Measurements from ENCODE around the gene TSPAN18. TPM values are rescaled to one million over a fixed set of nuclear protein-coding genes. Genes with fewer than 3 reads are reported as not detected.

TSPAN18 gene
- total and polyA plus RNA-seq, 2 of the 8 experiments (the other 6 are each of a cell fraction or from before 2014, with no cell fraction given): 5.2 to 10.2 TPM

- H2BK120ac ChIP-seq (replicated peaks; ENCODE audit: low read depth, low read length): no peak overlapping the region
- H2AFZ ChIP-seq (ENCODE audit: low read length): no peak overlapping the region
- no peaks in the 10 kb centered on the region for H3K79me2 ChIP-seq (ENCODE audit: control insufficient read depth in 1 of 2, insufficient read depth in 2 of 2, low read length in 2 of 2)
- H3K18ac ChIP-seq (ENCODE audit: extremely low read depth, low read length): no peak overlapping the region
- no peak overlapping the region for H3K56ac ChIP-seq (replicated peaks; ENCODE audit: insufficient read length, low read depth, low read length)
- H3K23ac ChIP-seq (ENCODE audit: insufficient read length): no peak overlapping the region
- H2BK20ac ChIP-seq (ENCODE audit: low read length): no peak overlapping the region
- H3K4ac ChIP-seq (replicated peaks; ENCODE audit: insufficient read length, low read depth, low read length): no peak overlapping the region
- CTCF ChIA-PET (ENCODE audit: partially characterized antibody): interaction anchor here (1.1 to 3.7 kb wide), 5 partner anchors 10 to 107 kb away, joined by 3 to 13 read pairs (median 5); no protein-coding TSS in a partner anchor
- H3K23me2 ChIP-seq (ENCODE audit: low read depth, low read length): no peaks in the 10 kb centered on the region; the same call in 1 of the 2 replicates
- H3K27ac ChIP-seq (ENCODE audit: low read depth, low read length): no peak overlapping the region
- H3K27me3 ChIP-seq (replicated peaks in 1 of 4; ENCODE audit: control insufficient read depth in 3 of 4, extremely low read depth in 1 of 4, insufficient read depth in 3 of 4, low read length in 3 of 4): peaks cover 4 to 25% (median 23%) of the 10 kb centered on the region in 4 experiments
- FAIRE-seq: no peak
- H3K79me1 ChIP-seq (ENCODE audit: low read depth, low read length): no peaks in the 10 kb centered on the region
- no peak overlapping the region for H3K9ac ChIP-seq (replicated peaks in 1 of 4; ENCODE audit: extremely low read depth in 1 of 4, low read depth in 3 of 4, low read length in 3 of 4)
- no peaks in the 10 kb centered on the region for H3K36me3 ChIP-seq (ENCODE audit: control insufficient read depth in 2 of 4, insufficient read depth in 4 of 4, low read length in 3 of 4)
- no peak overlapping the region for H2BK12ac ChIP-seq (ENCODE audit: low read depth, low read length)
- no peaks in the 10 kb centered on the region for H3K9me3 ChIP-seq (ENCODE audit: insufficient read depth in 2 of 2, low read depth in 1 of 2, low read length in 1 of 2)
- POLR2A ChIA-PET (ENCODE audit: partially characterized antibody): interaction anchor here (0.8 kb wide), 1 partner anchor 18 kb away, joined by 4 read pairs; no protein-coding TSS in a partner anchor
- no peak for DNase-seq (ENCODE audit: low read depth in 1 of 2, low spot score in 2 of 2)
- no peak overlapping the region for H3K4me3 ChIP-seq (ENCODE audit: extremely low read depth in 1 of 4, insufficient read depth in 2 of 4, low read depth in 3 of 4, low read length in 4 of 4)
- H4K91ac ChIP-seq (replicated peaks; ENCODE audit: insufficient read length, low read length): no peak overlapping the region
- H3K4me2 ChIP-seq (ENCODE audit: insufficient read depth in 1 of 2, low read depth in 2 of 2, low read length in 2 of 2): no peak overlapping the region
- no peak overlapping the region for H4K8ac ChIP-seq (ENCODE audit: extremely low read depth, insufficient read depth, low read length)
- H3K4me1 ChIP-seq (replicated peaks in 1 of 4; ENCODE audit: control insufficient read depth in 3 of 4, insufficient read depth in 4 of 4, low read length in 3 of 4): peaks cover 14 to 28% (median 22%) of the 10 kb centered on the region in 4 experiments
- H2BK15ac ChIP-seq (ENCODE audit: low read length): no peak overlapping the region
- no peaks in the 10 kb centered on the region for H4K20me1 ChIP-seq (replicated peaks in 1 of 2; ENCODE audit: control insufficient read depth in 1 of 2, insufficient read depth in 2 of 2, low read length in 2 of 2)
- H2AK5ac ChIP-seq (ENCODE audit: low read depth, low read length): no peak overlapping the region
- WGBS, 2 experiments (ENCODE audit: extremely low coverage in 1 of 2, insufficient coverage in 1 of 2, insufficient read length in 1 of 2, insufficient replicate concordance in 2 of 2, low coverage in 1 of 2, low lambda C conversion rate in 2 of 2, missing lambda C conversion rate in 1 of 2): 91% methylated on average over 2 of the region's 2 CpGs; no CpG with 5 or more reads in 1 of the 2 experiments
- H4K5ac ChIP-seq (ENCODE audit: insufficient read length, low read depth, low read length): no peak overlapping the region
- no peak overlapping the region for H2BK5ac ChIP-seq (ENCODE audit: low read depth, low read length)
- no peak overlapping the region for H3K14ac ChIP-seq (ENCODE audit: insufficient read length)
- TF ChIP-seq ZNF274 (IDR thresholded peaks at IDR 0.05; ENCODE audit: borderline replicate concordance, extremely low read depth, low read length) (no peak), KDM4A (IDR thresholded peaks at IDR 0.05; ENCODE audit: low read depth, low read length, severe bottlenecking) (no peak), SP2 (IDR thresholded peaks at IDR 0.05; ENCODE audit: low read length) (no peak), TEAD4 (IDR thresholded peaks at IDR 0.05; ENCODE audit: low read depth, low read length) (no peak), EGR1 (IDR thresholded peaks at IDR 0.05; ENCODE audit: borderline replicate concordance, low read depth, low read length) (no peak), CEBPB (IDR thresholded peaks at IDR 0.05; ENCODE audit: low read depth, low read length) (no peak), KDM5A (IDR thresholded peaks at IDR 0.05; ENCODE audit: low read length) (no peak), SUZ12 (IDR thresholded peaks at IDR 0.05; ENCODE audit: low read length) (no peak), SP1 (IDR thresholded peaks at IDR 0.05; ENCODE audit: low read depth, low read length) (no peak), GABPA (IDR thresholded peaks at IDR 0.05; ENCODE audit: borderline replicate concordance, insufficient read depth, low read length) (no peak), RBBP5 (IDR thresholded peaks at IDR 0.05; ENCODE audit: borderline replicate concordance, low read depth, low read length) (no peak), KDM1A (IDR thresholded peaks at IDR 0.05; ENCODE audit: borderline replicate concordance, low read length) (no peak), SIRT6 (IDR thresholded peaks at IDR 0.05; ENCODE audit: low read length) (no peak), ATF3 (IDR thresholded peaks at IDR 0.05; ENCODE audit: insufficient read depth, low read depth, low read length) (no peak), PHF8 (conservative IDR thresholded peaks at IDR 0.05; ENCODE audit: low read depth, low read length) (no peak)
Observed at GRCh38 chr11:44752300-44752699, 25.5 kb downstream of the TSPAN18 start.
